HFFc6 (cell line): ENCODE data around the gene ZNRF4. TPM values are rescaled to one million over a fixed set of nuclear protein-coding genes. Genes with fewer than 3 reads are reported as not detected.

Experiments used
- DNase-seq: peaks from one replicate; pipeline ENCODE4 v3.0.0-alpha.2; 2018
- H3K27ac Mint-ChIP-seq: 2 replicates; pipeline ENCODE4 v1.8.0; 2020; ENCODE audit warnings: mild to moderate bottlenecking, mixed read lengths
- H3K27me3 Mint-ChIP-seq: 2 replicates; pipeline ENCODE4 v1.8.0; 2021; ENCODE audit warnings: mild to moderate bottlenecking, moderate library complexity, mixed read lengths; ENCODE audit not compliant: insufficient read depth
- H3K36me3 Mint-ChIP-seq: 2 replicates; pipeline ENCODE4 v1.8.0; 2021; ENCODE audit warnings: low read depth, mixed read lengths
- H3K4me1 Mint-ChIP-seq: 2 replicates; pipeline ENCODE4 v1.8.0; 2020; ENCODE audit warnings: low read depth, mixed read lengths
- H3K4me3 Mint-ChIP-seq: 2 replicates; pipeline ENCODE4 v1.8.0; 2020; ENCODE audit warnings: mild to moderate bottlenecking, moderate library complexity, mixed read lengths
- H3K9me3 Mint-ChIP-seq: 2 replicates; pipeline ENCODE4 v1.8.0; 2020; ENCODE audit warnings: mild to moderate bottlenecking, mixed read lengths
- CTCF ChIP-seq: fragments of 200-600 bp; sonication (generic); IDR thresholded peaks from 2 replicates; pipeline ENCODE4 v1.5.0; 2021; ENCODE audit warnings: antibody characterized with exemption, mild to moderate bottlenecking
- total RNA-seq, 6 experiments: library from RNA; stranded (reverse); fragmentation: NEBNext Ultra II Directional; extraction: Animal tissue kit (Norgen Biotek cat#: 25700); gene quantifications; 2 replicates in 1 of 6; 3 replicates in 5 of 6; pipeline ENCODE4 v1.2.3, GENCODE V29; 2021

Gene ZNRF4
- total RNA-seq, 6 experiments from 2014 or later = not detected

GRCh38 chr19:5477451-5478215 is 22.4 kb downstream of the ZNRF4 start:
- no peaks in the 10 kb centered on the region for H3K4me1 Mint-ChIP-seq
- peaks cover 38% of the 10 kb centered on the region for H3K27me3 Mint-ChIP-seq
- H3K36me3 Mint-ChIP-seq = no peaks in the 10 kb centered on the region; the same call in 1 of the 2 replicates
- H3K4me3 Mint-ChIP-seq = no peak overlapping the region
- DNase-seq = no peak
- TF ChIP-seq CTCF = no peak
- H3K27ac Mint-ChIP-seq = no peak overlapping the region
- peaks cover 12% of the 10 kb centered on the region for H3K9me3 Mint-ChIP-seq

- peaks cover 40% of the 10 kb centered on the region for H3K27me3 Mint-ChIP-seq
- no peak overlapping the region for H3K4me3 Mint-ChIP-seq
These were observed 23.2 kb downstream of the ZNRF4 start for GRCh38 chr19:5478241-5478924.

GRCh38 chr19:5478925-5479588 is 23.8 kb downstream of the ZNRF4 start:
- peaks cover 16% of the 10 kb centered on the region for H3K9me3 Mint-ChIP-seq
- no peaks in the 10 kb centered on the region for H3K4me1 Mint-ChIP-seq
- no peak overlapping the region for H3K4me3 Mint-ChIP-seq
- TF ChIP-seq CTCF = no peak
- H3K36me3 Mint-ChIP-seq = no peaks in the 10 kb centered on the region; the same call in 1 of the 2 replicates
- no peak for DNase-seq
- no peak overlapping the region for H3K27ac Mint-ChIP-seq
- H3K27me3 Mint-ChIP-seq = peaks cover 38% of the 10 kb centered on the region

More at GRCh38 chr19:5478241-5478924, 23.2 kb downstream of the ZNRF4 start:
- no peaks in the 10 kb centered on the region; the same call in 1 of the 2 replicates for H3K36me3 Mint-ChIP-seq
- H3K4me1 Mint-ChIP-seq = no peaks in the 10 kb centered on the region
- no peak for TF ChIP-seq CTCF
- H3K9me3 Mint-ChIP-seq = peaks cover 16% of the 10 kb centered on the region
- DNase-seq = no peak
- no peak overlapping the region for H3K27ac Mint-ChIP-seq

- H3K27me3 Mint-ChIP-seq = peaks cover 42% of the 10 kb centered on the region
- TF ChIP-seq CTCF = no peak
- H3K36me3 Mint-ChIP-seq = no peaks in the 10 kb centered on the region; the same call in 1 of the 2 replicates
These were observed 24.7 kb downstream of the ZNRF4 start for GRCh38 chr19:5479958-5480357.

GRCh38 chr19:5480427-5480836 is 25.2 kb downstream of the ZNRF4 start:
- Mint-ChIP-seq H3K27me3 (peaks cover 46% of the 10 kb centered on the region), H3K27ac (no peak overlapping the region), H3K4me3 (no peak overlapping the region), H3K4me1 (peaks cover 4% of the 10 kb centered on the region; the same call in 1 of the 2 replicates), H3K36me3 (no peaks in the 10 kb centered on the region; the same call in 1 of the 2 replicates), H3K9me3 (peaks cover 16% of the 10 kb centered on the region)
- DNase-seq = no peak
- peak; percentile 76 for TF ChIP-seq CTCF

More at GRCh38 chr19:5479958-5480357, 24.7 kb downstream of the ZNRF4 start:
- no peak for DNase-seq
- H3K4me3 Mint-ChIP-seq = no peak overlapping the region
- no peak overlapping the region for H3K27ac Mint-ChIP-seq
- peaks cover 4% of the 10 kb centered on the region; the same call in 1 of the 2 replicates for H3K4me1 Mint-ChIP-seq
- peaks cover 16% of the 10 kb centered on the region for H3K9me3 Mint-ChIP-seq
